HUES6 (cell line): ENCODE measurements around the gene FCGBP.
"Not testable (repeated sequence)": the region's sequence is repeated elsewhere in the genome, so short reads cannot be mapped to it uniquely, and the experiment has no call there.

Source experiments
- H3K27ac ChIP-seq: 2 replicates; pipeline ENCODE4 v1.7.0; 2013; ENCODE audit warnings: low read depth, mild to moderate bottlenecking, low read length, inconsistent platforms
- H3K27me3 ChIP-seq: 2 replicates; pipeline ENCODE4 v1.6.1; 2013; ENCODE audit warnings: low read length; ENCODE audit not compliant: control insufficient read depth, insufficient read depth
- H3K36me3 ChIP-seq: 2 replicates; pipeline ENCODE4 v1.6.1; 2013; ENCODE audit warnings: low read length; ENCODE audit not compliant: control insufficient read depth, insufficient read depth
- H3K4me1 ChIP-seq: 2 replicates; pipeline ENCODE4 v1.6.1; 2013; ENCODE audit warnings: low read length; ENCODE audit not compliant: control insufficient read depth, insufficient read depth
- H3K4me3 ChIP-seq: 2 replicates; pipeline ENCODE4 v1.5.1; 2013; ENCODE audit warnings: low read depth, low read length
- H3K9ac ChIP-seq: one replicate; pipeline ENCODE4 v1.6.1; 2013; ENCODE audit warnings: mild to moderate bottlenecking, low read length
- H3K9me3 ChIP-seq: 2 replicates; pipeline ENCODE4 v1.6.1; 2013; ENCODE audit warnings: low read depth, low read length; ENCODE audit not compliant: control insufficient read depth, insufficient read depth

The FCGBP gene

GRCh38 chr19:39889872-39890754 lies 44.3 kb downstream of the FCGBP start:
- not testable (repeated sequence) for H3K4me1 ChIP-seq, H3K27me3 ChIP-seq, H3K4me3 ChIP-seq, H3K36me3 ChIP-seq, H3K9me3 ChIP-seq, H3K9ac ChIP-seq, H3K27ac ChIP-seq

- not testable (repeated sequence) for H3K4me3 ChIP-seq, H3K9me3 ChIP-seq, H3K9ac ChIP-seq, H3K4me1 ChIP-seq, H3K27ac ChIP-seq, H3K27me3 ChIP-seq, H3K36me3 ChIP-seq
These were observed 46.9 kb downstream of the FCGBP start for GRCh38 chr19:39887456-39887951.

- H3K36me3 ChIP-seq, H3K4me3 ChIP-seq, H3K27me3 ChIP-seq, H3K4me1 ChIP-seq, H3K9me3 ChIP-seq, H3K27ac ChIP-seq, H3K9ac ChIP-seq: not testable (repeated sequence)
These were observed 48.4 kb downstream of the FCGBP start for GRCh38 chr19:39885821-39886554.

DNA sequence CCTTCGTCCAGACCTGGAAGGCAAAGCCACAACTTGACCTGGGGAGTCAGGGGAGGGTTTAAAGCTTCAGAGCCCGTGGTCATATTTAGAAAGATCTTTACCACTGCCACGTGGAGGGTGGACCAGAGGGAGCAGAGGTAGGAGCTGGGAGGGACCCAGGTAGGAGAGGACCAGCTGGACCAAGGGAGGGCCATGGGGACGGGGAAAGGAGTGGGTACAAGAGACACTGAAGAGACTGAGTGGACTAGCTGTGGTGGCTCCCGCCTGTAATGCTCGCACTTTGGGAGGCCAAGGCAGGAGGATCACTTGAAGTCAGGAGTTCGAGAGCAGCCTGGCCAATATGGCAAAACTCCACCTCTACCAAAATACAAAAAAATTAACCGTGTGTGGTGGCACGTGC lies 49.7 kb downstream of the FCGBP start:
- not testable (repeated sequence) for H3K36me3 ChIP-seq, H3K9me3 ChIP-seq, H3K4me3 ChIP-seq, H3K9ac ChIP-seq, H3K27ac ChIP-seq, H3K4me1 ChIP-seq, H3K27me3 ChIP-seq
